ENCODE data around the gene CCDC187.

GRCh38 chr9:136308006-136308701 is 4.3 kb upstream of the CCDC187 start:
- TF ChIP-seq CTCF (IDR thresholded peaks at IDR 0.05) (no peak), POLR2A (IDR thresholded peaks at IDR 0.05) (no peak), EP300 (IDR thresholded peaks at IDR 0.05) (no peak), POLR2AphosphoS5 (IDR thresholded peaks at IDR 0.05) (no peak)
